Transverse colon (tissue), 3 donors: ENCODE results near the gene PDE6H.

Experiments
- EP300 ChIP-seq: sonication (generic); formaldehyde crosslinking; IDR thresholded peaks from one replicate; pipeline ENCODE4 v1.6.1; 2017; ENCODE audit warnings: antibody characterized with exemption, low read depth
- POLR2A ChIP-seq: fragments of 450-650 bp; IDR thresholded peaks from one replicate; pipeline ENCODE4 v1.6.1; 2016; ENCODE audit warnings: antibody characterized with exemption, mild to moderate bottlenecking, moderate library complexity
- TF ChIP-seq, protein P1 (sequence below), 5 experiments: fragments of 200-600 bp in 3 of 5; fragments of 450-650 bp in 2 of 5; sonication (generic) in 3 of 5; IDR thresholded peaks; 1 replicate in 2 of 5; 2 replicates in 3 of 5; pipeline ENCODE4 v1.5.1; 2016 to 2017; ENCODE audit warnings: antibody characterized with exemption in 5 of 5, inconsistent platforms in 3 of 5, mild to moderate bottlenecking in 2 of 5, moderate library complexity in 1 of 5

DNA sequence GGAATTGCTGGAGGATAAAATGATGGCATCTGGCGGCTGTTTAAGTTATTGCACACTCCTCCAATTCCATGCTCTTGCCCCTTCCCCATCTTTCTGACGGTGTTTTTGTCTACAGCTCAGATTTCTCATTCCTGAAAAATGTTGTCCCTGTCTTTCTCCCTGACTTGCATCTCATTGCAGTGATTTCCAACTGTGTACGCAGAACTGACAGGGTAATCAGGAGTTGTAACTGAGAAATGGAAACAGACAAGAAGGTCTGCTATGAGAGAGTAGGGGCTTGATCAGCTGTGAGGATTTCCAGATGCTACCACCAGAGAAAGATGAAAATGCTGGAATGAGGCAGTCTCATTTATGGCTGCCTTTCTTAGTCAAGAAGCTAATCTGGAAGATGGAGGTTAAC, 35.8 kb upstream of the PDE6H start:
- TF ChIP-seq POLR2A (no peak), EP300 (no peak)
- TF ChIP-seq, protein P1, sequence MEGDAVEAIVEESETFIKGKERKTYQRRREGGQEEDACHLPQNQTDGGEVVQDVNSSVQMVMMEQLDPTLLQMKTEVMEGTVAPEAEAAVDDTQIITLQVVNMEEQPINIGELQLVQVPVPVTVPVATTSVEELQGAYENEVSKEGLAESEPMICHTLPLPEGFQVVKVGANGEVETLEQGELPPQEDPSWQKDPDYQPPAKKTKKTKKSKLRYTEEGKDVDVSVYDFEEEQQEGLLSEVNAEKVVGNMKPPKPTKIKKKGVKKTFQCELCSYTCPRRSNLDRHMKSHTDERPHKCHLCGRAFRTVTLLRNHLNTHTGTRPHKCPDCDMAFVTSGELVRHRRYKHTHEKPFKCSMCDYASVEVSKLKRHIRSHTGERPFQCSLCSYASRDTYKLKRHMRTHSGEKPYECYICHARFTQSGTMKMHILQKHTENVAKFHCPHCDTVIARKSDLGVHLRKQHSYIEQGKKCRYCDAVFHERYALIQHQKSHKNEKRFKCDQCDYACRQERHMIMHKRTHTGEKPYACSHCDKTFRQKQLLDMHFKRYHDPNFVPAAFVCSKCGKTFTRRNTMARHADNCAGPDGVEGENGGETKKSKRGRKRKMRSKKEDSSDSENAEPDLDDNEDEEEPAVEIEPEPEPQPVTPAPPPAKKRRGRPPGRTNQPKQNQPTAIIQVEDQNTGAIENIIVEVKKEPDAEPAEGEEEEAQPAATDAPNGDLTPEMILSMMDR (IDR thresholded peaks at IDR 0.05): no peak
